ENCODE measurements around the gene ACO1. TPM values are rescaled to one million over a fixed set of nuclear protein-coding genes. Genes with fewer than 3 reads are reported as not detected.
A peak's percentile ranks its signal among the peaks of the same experiment; 100 is the strongest.

ACO1 gene
- 10 to 100 TPM; 13.2 to 14.8 TPM for total RNA-seq

- H3K4me3 Mint-ChIP-seq: peak within 1 kb of the TSS; percentile 79
- CTCF ChIA-PET: interaction anchor here (0.6 to 5.0 kb wide), 7 partner anchors 11 to 196 kb away, joined by 3 to 61 read pairs (median 5); partner anchors contain the start of genes NDUFB6 and RIGI
- H3K4me1 Mint-ChIP-seq (ENCODE audit: low read depth): peaks cover 16% of the 10 kb centered on the region
- no peaks in the 10 kb centered on the region for H3K9me3 Mint-ChIP-seq
- peaks cover 3% of the 10 kb centered on the region for H3K27me3 Mint-ChIP-seq (ENCODE audit: low read depth)
- DNase-seq: peak; percentile 82
- no peaks in the 10 kb centered on the region for H3K36me3 Mint-ChIP-seq (ENCODE audit: low read depth)
- intact Hi-C loops (cut with micrococcal nuclease): loop anchor here (1.0 to 5.0 kb wide), 6 partner anchors 14 to 783 kb away; partner anchors contain the start of genes B4GALT1, DNAJA1, NDUFB6 and RIGI
- no peak within 1 kb of the TSS for H3K27ac Mint-ChIP-seq
These were observed at the start of gene ACO1 for GRCh38 chr9:32384364-32385151. Gene ACO1 (plus strand): TSS chr9:32384643. CDS start chr9:32405507, 20,864 bp downstream.

- no peak for DNase-seq
- H3K4me3 Mint-ChIP-seq: no peak overlapping the region
- no peaks in the 10 kb centered on the region for H3K27me3 Mint-ChIP-seq (ENCODE audit: low read depth)
- H3K36me3 Mint-ChIP-seq (ENCODE audit: low read depth): no peaks in the 10 kb centered on the region
- intact Hi-C loops (cut with micrococcal nuclease): no loop called here
- H3K27ac Mint-ChIP-seq: no peak overlapping the region
- CTCF ChIA-PET: no interaction called here
- H3K4me1 Mint-ChIP-seq (ENCODE audit: low read depth): no peaks in the 10 kb centered on the region
- no peaks in the 10 kb centered on the region for H3K9me3 Mint-ChIP-seq
These were observed 49.2 kb upstream of the ACO1 start for GRCh38 chr9:32334916-32335895.

GRCh38 chr9:32339424-32339823 is 45.0 kb upstream of the ACO1 start:
- CTCF ChIA-PET: interaction anchor here (1.8 kb wide), 1 partner anchor 39 kb away, joined by 4 read pairs; no protein-coding TSS in a partner anchor
- Mint-ChIP-seq H3K9me3 (no peaks in the 10 kb centered on the region), H3K4me1 (ENCODE audit: low read depth) (peaks cover 7% of the 10 kb centered on the region), H3K4me3 (no peak overlapping the region), H3K27me3 (ENCODE audit: low read depth) (no peaks in the 10 kb centered on the region), H3K27ac (no peak overlapping the region), H3K36me3 (ENCODE audit: low read depth) (no peaks in the 10 kb centered on the region)
- intact Hi-C loops (cut with micrococcal nuclease): no loop called here
- DNase-seq: no peak

GRCh38 chr9:32340361-32340760 is 44.1 kb upstream of the ACO1 start:
- no peaks in the 10 kb centered on the region for H3K36me3 Mint-ChIP-seq (ENCODE audit: low read depth)
- intact Hi-C loops (cut with micrococcal nuclease): no loop called here
- DNase-seq: no peak
- no peak overlapping the region for H3K27ac Mint-ChIP-seq
- no peaks in the 10 kb centered on the region for H3K9me3 Mint-ChIP-seq
- CTCF ChIA-PET: interaction anchor here (1.8 kb wide), 1 partner anchor 38 kb away, joined by 4 read pairs; no protein-coding TSS in a partner anchor
- peaks cover 7% of the 10 kb centered on the region for H3K4me1 Mint-ChIP-seq (ENCODE audit: low read depth)
- no peak overlapping the region for H3K4me3 Mint-ChIP-seq
- H3K27me3 Mint-ChIP-seq (ENCODE audit: low read depth): no peaks in the 10 kb centered on the region

- no peaks in the 10 kb centered on the region for H3K36me3 Mint-ChIP-seq (ENCODE audit: low read depth)
These were observed 39.8 kb upstream of the ACO1 start for GRCh38 chr9:32344551-32345182.

GRCh38 chr9:32345243-32345642 is 39.2 kb upstream of the ACO1 start:
- Mint-ChIP-seq H3K4me3 (no peak overlapping the region), H3K27me3 (ENCODE audit: low read depth) (no peaks in the 10 kb centered on the region), H3K4me1 (ENCODE audit: low read depth) (peaks cover 7% of the 10 kb centered on the region), H3K9me3 (no peaks in the 10 kb centered on the region), H3K36me3 (ENCODE audit: low read depth) (no peaks in the 10 kb centered on the region), H3K27ac (no peak overlapping the region)
- CTCF ChIA-PET: no interaction called here
- DNase-seq: no peak
- intact Hi-C loops (cut with micrococcal nuclease): no loop called here

More at GRCh38 chr9:32344551-32345182, 39.8 kb upstream of the ACO1 start:
- intact Hi-C loops (cut with micrococcal nuclease): no loop called here
- no peak for DNase-seq
- CTCF ChIA-PET: no interaction called here
- H3K4me1 Mint-ChIP-seq (ENCODE audit: low read depth): peaks cover 7% of the 10 kb centered on the region
- H3K4me3 Mint-ChIP-seq: no peak overlapping the region
- no peaks in the 10 kb centered on the region for H3K27me3 Mint-ChIP-seq (ENCODE audit: low read depth)
- H3K27ac Mint-ChIP-seq: no peak overlapping the region
- no peaks in the 10 kb centered on the region for H3K9me3 Mint-ChIP-seq

- Mint-ChIP-seq H3K4me1 (ENCODE audit: low read depth) (peaks cover 7% of the 10 kb centered on the region), H3K27ac (no peak overlapping the region), H3K27me3 (ENCODE audit: low read depth) (no peaks in the 10 kb centered on the region), H3K36me3 (ENCODE audit: low read depth) (no peaks in the 10 kb centered on the region), H3K4me3 (no peak overlapping the region), H3K9me3 (no peaks in the 10 kb centered on the region)
- intact Hi-C loops (cut with micrococcal nuclease): no loop called here
- DNase-seq: no peak
- CTCF ChIA-PET: interaction anchor here (1.1 kb wide), 1 partner anchor 52 kb away, joined by 3 read pairs; no protein-coding TSS in a partner anchor
These were observed 36.9 kb upstream of the ACO1 start for GRCh38 chr9:32347571-32347970.

- no peaks in the 10 kb centered on the region for H3K36me3 Mint-ChIP-seq (ENCODE audit: low read depth)
- CTCF ChIA-PET: interaction anchor here (1.1 kb wide), 1 partner anchor 52 kb away, joined by 3 read pairs; no protein-coding TSS in a partner anchor
- H3K9me3 Mint-ChIP-seq: no peaks in the 10 kb centered on the region
- H3K4me1 Mint-ChIP-seq (ENCODE audit: low read depth): peaks cover 7% of the 10 kb centered on the region
- intact Hi-C loops (cut with micrococcal nuclease): no loop called here
- no peak overlapping the region for H3K4me3 Mint-ChIP-seq
- no peak for DNase-seq
- H3K27ac Mint-ChIP-seq: no peak overlapping the region
- no peaks in the 10 kb centered on the region for H3K27me3 Mint-ChIP-seq (ENCODE audit: low read depth)
These were observed 36.2 kb upstream of the ACO1 start for GRCh38 chr9:32348106-32348695.

GRCh38 chr9:32349013-32349412 is 35.4 kb upstream of the ACO1 start:
- Mint-ChIP-seq H3K27me3 (ENCODE audit: low read depth) (no peaks in the 10 kb centered on the region), H3K4me1 (ENCODE audit: low read depth) (peaks cover 2% of the 10 kb centered on the region), H3K27ac (no peak overlapping the region), H3K9me3 (no peaks in the 10 kb centered on the region), H3K36me3 (ENCODE audit: low read depth) (no peaks in the 10 kb centered on the region), H3K4me3 (no peak overlapping the region)
- DNase-seq: no peak
- CTCF ChIA-PET: no interaction called here
- intact Hi-C loops (cut with micrococcal nuclease): no loop called here

- Mint-ChIP-seq H3K27me3 (ENCODE audit: low read depth) (no peaks in the 10 kb centered on the region), H3K9me3 (no peaks in the 10 kb centered on the region), H3K4me1 (ENCODE audit: low read depth) (no peaks in the 10 kb centered on the region), H3K4me3 (no peak overlapping the region), H3K36me3 (ENCODE audit: low read depth) (no peaks in the 10 kb centered on the region), H3K27ac (no peak overlapping the region)
- intact Hi-C loops (cut with micrococcal nuclease): no loop called here
- CTCF ChIA-PET: interaction anchor here (0.8 kb wide), 1 partner anchor 23 kb away, joined by 3 read pairs; no protein-coding TSS in a partner anchor
- no peak for DNase-seq
These were observed 33.8 kb upstream of the ACO1 start for GRCh38 chr9:32350682-32351081.

GRCh38 chr9:32351845-32352244 is 32.6 kb upstream of the ACO1 start:
- no peak for DNase-seq
- CTCF ChIA-PET: no interaction called here
- no peak overlapping the region for H3K4me3 Mint-ChIP-seq

More at GRCh38 chr9:32351845-32352244, 32.6 kb upstream of the ACO1 start:
- H3K9me3 Mint-ChIP-seq: no peaks in the 10 kb centered on the region
- H3K4me1 Mint-ChIP-seq (ENCODE audit: low read depth): no peaks in the 10 kb centered on the region
- H3K27me3 Mint-ChIP-seq (ENCODE audit: low read depth): no peaks in the 10 kb centered on the region
- no peak overlapping the region for H3K27ac Mint-ChIP-seq
- intact Hi-C loops (cut with micrococcal nuclease): no loop called here
- no peaks in the 10 kb centered on the region for H3K36me3 Mint-ChIP-seq (ENCODE audit: low read depth)
